Effector memory CD8-positive, alpha-beta T cell (primary cell): ENCODE measurements around the gene KDM2B.
A peak's percentile ranks its signal among the peaks of the same experiment; 100 is the strongest.

Experiments
- ATAC-seq: fragments of 150-1000 bp; cut with Tn5 transposase; replicated peaks from 2 replicates; pipeline ENCODE4 v1.10.0; 2021; ENCODE audit warnings: mild to moderate bottlenecking, moderate library complexity
- DNase-seq, 3 experiments: peaks; one replicate each; pipeline ENCODE4 v3.0.0; 2021
- H3K27ac Mint-ChIP-seq, 2 donors: one replicate each; pipeline ENCODE4 v1.8.0; 2022; ENCODE audit warnings: mild to moderate bottlenecking in 2 of 2, mixed read lengths in 2 of 2, moderate library complexity in 2 of 2
- H3K27me3 Mint-ChIP-seq, 2 donors: one replicate each; pipeline ENCODE4 v1.8.0; 2022; ENCODE audit warnings: mixed read lengths in 2 of 2
- H3K36me3 Mint-ChIP-seq: one replicate; pipeline ENCODE4 v1.8.0; 2022; ENCODE audit warnings: mild to moderate bottlenecking, moderate library complexity, mixed read lengths; ENCODE audit not compliant: insufficient read depth
- H3K4me1 Mint-ChIP-seq, 2 donors: one replicate each; pipeline ENCODE4 v1.8.0; 2022; ENCODE audit warnings: low read depth in 2 of 2, mixed read lengths in 2 of 2
- H3K4me3 Mint-ChIP-seq, 2 donors: one replicate each; pipeline ENCODE4 v1.8.0; 2022; ENCODE audit warnings: mild to moderate bottlenecking in 2 of 2, mixed read lengths in 2 of 2, moderate library complexity in 2 of 2
- H3K9me3 Mint-ChIP-seq, 2 donors: one replicate each; pipeline ENCODE4 v1.8.0; 2022; ENCODE audit warnings: mixed read lengths in 2 of 2

The KDM2B gene

GRCh38 chr12:121442028-121442948 lies 138.5 kb downstream of the KDM2B start:
- no peaks in the 10 kb centered on the region for H3K27me3 Mint-ChIP-seq
- ATAC-seq (no peak), DNase-seq (no peak)
- H3K9me3 Mint-ChIP-seq = no peaks in the 10 kb centered on the region
- peaks cover 33% of the 10 kb centered on the region for H3K36me3 Mint-ChIP-seq
- H3K4me3 Mint-ChIP-seq = no peak overlapping the region
- peak overlapping the region in 1 of 2 donors; percentile 38 for H3K27ac Mint-ChIP-seq
- H3K4me1 Mint-ChIP-seq = peaks cover 2 to 6% of the 10 kb centered on the region in 2 donors

GRCh38 chr12:121441555-121441954 lies 139.3 kb downstream of the KDM2B start:
- ATAC-seq = no peak
- H3K36me3 Mint-ChIP-seq = peaks cover 35% of the 10 kb centered on the region
- peaks cover 2 to 13% of the 10 kb centered on the region in 2 donors for H3K4me1 Mint-ChIP-seq
- no peaks in the 10 kb centered on the region for H3K9me3 Mint-ChIP-seq
- H3K27me3 Mint-ChIP-seq = no peaks in the 10 kb centered on the region
- no peak overlapping the region for H3K4me3 Mint-ChIP-seq
- peak overlapping the region in 1 of 2 donors; percentile 38 for H3K27ac Mint-ChIP-seq
- no peak for DNase-seq

GRCh38 chr12:121440768-121441167 lies 140.1 kb downstream of the KDM2B start:
- no peak overlapping the region for H3K27ac Mint-ChIP-seq
- H3K27me3 Mint-ChIP-seq = no peaks in the 10 kb centered on the region
- H3K4me1 Mint-ChIP-seq = peaks cover 2 to 17% of the 10 kb centered on the region in 2 donors
- no peaks in the 10 kb centered on the region for H3K9me3 Mint-ChIP-seq
- H3K4me3 Mint-ChIP-seq = no peak overlapping the region
- peaks cover 36% of the 10 kb centered on the region for H3K36me3 Mint-ChIP-seq
- ATAC-seq (no peak), DNase-seq (no peak)

- no peak for DNase-seq
- Mint-ChIP-seq H3K27me3 (no peaks in the 10 kb centered on the region), H3K4me1 (peaks cover 2 to 21% of the 10 kb centered on the region in 2 donors), H3K4me3 (no peak overlapping the region), H3K27ac (no peak overlapping the region), H3K9me3 (no peaks in the 10 kb centered on the region), H3K36me3 (peaks cover 44% of the 10 kb centered on the region)
- ATAC-seq = no peak
These were observed 141.1 kb downstream of the KDM2B start for GRCh38 chr12:121439715-121440114.

- Mint-ChIP-seq H3K4me1 (peaks cover 2 to 18% of the 10 kb centered on the region in 2 donors), H3K4me3 (no peak overlapping the region), H3K27ac (no peak overlapping the region), H3K36me3 (peaks cover 43% of the 10 kb centered on the region), H3K27me3 (no peaks in the 10 kb centered on the region), H3K9me3 (no peaks in the 10 kb centered on the region)
- DNase-seq = no peak
- no peak for ATAC-seq
These were observed 141.9 kb downstream of the KDM2B start for GRCh38 chr12:121438905-121439304.

GRCh38 chr12:121436706-121437105 lies 144.1 kb downstream of the KDM2B start:
- no peak overlapping the region for H3K4me3 Mint-ChIP-seq
- H3K27me3 Mint-ChIP-seq = no peaks in the 10 kb centered on the region
- DNase-seq = no peak
- peaks cover 0 to 22% of the 10 kb centered on the region in 2 donors for H3K4me1 Mint-ChIP-seq
- H3K9me3 Mint-ChIP-seq = no peaks in the 10 kb centered on the region
- peaks cover 54% of the 10 kb centered on the region for H3K36me3 Mint-ChIP-seq
- H3K27ac Mint-ChIP-seq = peak overlapping the region in 1 of 2 donors; percentile 9
- ATAC-seq = no peak

- H3K4me3 Mint-ChIP-seq = no peak overlapping the region
- H3K36me3 Mint-ChIP-seq = peaks cover 73% of the 10 kb centered on the region
- DNase-seq (no peak), ATAC-seq (no peak)
- H3K4me1 Mint-ChIP-seq = peaks cover 0 to 27% of the 10 kb centered on the region in 2 donors
- H3K27me3 Mint-ChIP-seq = no peaks in the 10 kb centered on the region
- peak overlapping the region in 1 of 2 donors; percentile 65 for H3K27ac Mint-ChIP-seq
- no peaks in the 10 kb centered on the region for H3K9me3 Mint-ChIP-seq
These were observed 147.9 kb downstream of the KDM2B start for GRCh38 chr12:121432740-121433480.

- Mint-ChIP-seq H3K27ac (peak overlapping the region in 1 of 2 donors; percentile 8), H3K4me1 (peaks cover 0 to 20% of the 10 kb centered on the region in 2 donors)
- ATAC-seq = no peak
These were observed 149.9 kb downstream of the KDM2B start for GRCh38 chr12:121430833-121431415.

GRCh38 chr12:121428883-121429282 lies 151.9 kb downstream of the KDM2B start:
- Mint-ChIP-seq H3K9me3 (no peaks in the 10 kb centered on the region), H3K36me3 (peaks cover 94% of the 10 kb centered on the region), H3K4me3 (no peak overlapping the region), H3K27ac (peak overlapping the region in 1 of 2 donors; percentile 29), H3K27me3 (no peaks in the 10 kb centered on the region), H3K4me1 (peaks cover 0 to 15% of the 10 kb centered on the region in 2 donors)
- DNase-seq (no peak), ATAC-seq (no peak)

More at GRCh38 chr12:121430833-121431415, 149.9 kb downstream of the KDM2B start:
- H3K9me3 Mint-ChIP-seq = no peaks in the 10 kb centered on the region
- peaks cover 84% of the 10 kb centered on the region for H3K36me3 Mint-ChIP-seq
- H3K27me3 Mint-ChIP-seq = no peaks in the 10 kb centered on the region
- DNase-seq = no peak
- no peak overlapping the region for H3K4me3 Mint-ChIP-seq

GRCh38 chr12:121427556-121428050 lies 153.2 kb downstream of the KDM2B start:
- no peak for ATAC-seq
- Mint-ChIP-seq H3K4me3 (no peak overlapping the region), H3K4me1 (peaks cover 0 to 15% of the 10 kb centered on the region in 2 donors), H3K27me3 (no peaks in the 10 kb centered on the region), H3K27ac (peak overlapping the region; percentile 19 to 29), H3K9me3 (no peaks in the 10 kb centered on the region), H3K36me3 (peaks cover 97% of the 10 kb centered on the region)
- DNase-seq = no peak

GRCh38 chr12:121424624-121424975 lies 156.2 kb downstream of the KDM2B start:
- no peaks in the 10 kb centered on the region for H3K9me3 Mint-ChIP-seq
- ATAC-seq (no peak), DNase-seq (no peak)
- H3K27ac Mint-ChIP-seq = no peak overlapping the region
- H3K36me3 Mint-ChIP-seq = peaks cover 95% of the 10 kb centered on the region
- H3K4me1 Mint-ChIP-seq = peaks cover 0 to 12% of the 10 kb centered on the region in 2 donors
- H3K27me3 Mint-ChIP-seq = no peaks in the 10 kb centered on the region
- no peak overlapping the region for H3K4me3 Mint-ChIP-seq

GRCh38 chr12:121423682-121424623 lies 156.9 kb downstream of the KDM2B start:
- Mint-ChIP-seq H3K36me3 (peaks cover 95% of the 10 kb centered on the region), H3K27me3 (no peaks in the 10 kb centered on the region), H3K4me3 (no peak overlapping the region), H3K4me1 (peaks cover 0 to 9% of the 10 kb centered on the region in 2 donors), H3K9me3 (no peaks in the 10 kb centered on the region), H3K27ac (no peak overlapping the region)
- ATAC-seq (no peak), DNase-seq (no peak)
